B cell (primary cell): Measurements from ENCODE around the gene XPO6. TPM values are rescaled to one million over a fixed set of nuclear protein-coding genes. Genes with fewer than 3 reads are reported as not detected.

Source experiments
- ATAC-seq: fragments of 200-7000 bp; cut with Tn5 transposase; one replicate; pipeline ENCODE4 v1.10.0; 2021; ENCODE audit warnings: low read depth, mild to moderate bottlenecking, moderate number of reproducible peaks, moderate library complexity
- CTCF ChIA-PET: fragments of 350-600 bp; sonication (Branson Sonifier 250); formaldehyde crosslinking; loops from one replicate; lab custom pipeline; 2021; ENCODE audit warnings: antibody characterized with exemption, inconsistent platforms; lab: Charles Lee
- POLR2A ChIA-PET: fragments of 350-600 bp; sonication (Branson Sonifier 250); formaldehyde crosslinking; loops from one replicate; lab custom pipeline; 2021; ENCODE audit warnings: antibody characterized with exemption; lab: Charles Lee
- DNase-seq: peaks from one replicate; pipeline ENCODE4 v3.0.0; 2013
- H2AFZ ChIP-seq: 2 replicates; pipeline ENCODE4 v1.6.1; 2012; ENCODE audit warnings: mild to moderate bottlenecking, low read depth, low read length; ENCODE audit not compliant: insufficient read depth, poor library complexity, severe bottlenecking
- H3K27ac ChIP-seq, 2 donors: 1 replicate in 1 of 2; 2 replicates in 1 of 2; pipeline ENCODE4 v1.5.1; 2012 to 2013; ENCODE audit warnings: low read length in 2 of 2, mild to moderate bottlenecking in 2 of 2, moderate library complexity in 1 of 2
- H3K27me3 ChIP-seq, 4 experiments: fragments of 200-600 bp in 1 of 4; sonication (generic) in 1 of 4; replicated peaks in 1 of 4; 1 replicate in 2 of 4; 2 replicates in 2 of 4; pipeline versions ENCODE4 v1.6.1 to v1.7.0; 2013 to 2016; ENCODE audit warnings: low read length in 3 of 4, mild to moderate bottlenecking in 2 of 4, mixed read lengths in 1 of 4, moderate library complexity in 1 of 4; ENCODE audit not compliant: insufficient read depth in 4 of 4, control insufficient read depth in 3 of 4; ENCODE audit errors: control extremely low read depth in 1 of 4
- H3K36me3 ChIP-seq, 2 experiments: replicated peaks in 1 of 2; 1 replicate in 1 of 2; 2 replicates in 1 of 2; pipeline versions ENCODE4 v1.6.1 to v1.7.1; 2013; ENCODE audit warnings: low read length in 1 of 2; ENCODE audit not compliant: insufficient read depth in 2 of 2, control insufficient read depth in 1 of 2; ENCODE audit errors: control extremely low read depth in 1 of 2, extremely low read depth in 1 of 2
- H3K4me1 ChIP-seq, 2 donors: fragments of 200-600 bp in 1 of 2; sonication (generic) in 1 of 2; 1 replicate in 1 of 2; 2 replicates in 1 of 2; pipeline versions ENCODE4 v1.5.1 to v1.6.1; 2013 to 2017; ENCODE audit warnings: low read length in 2 of 2; ENCODE audit not compliant: control insufficient read depth in 2 of 2, insufficient read depth in 2 of 2
- H3K4me2 ChIP-seq: replicated peaks from 2 replicates; pipeline ENCODE3; 2012; ENCODE audit warnings: mild to moderate bottlenecking, low read depth, low read length; ENCODE audit not compliant: poor library complexity, severe bottlenecking
- H3K4me3 ChIP-seq, 5 experiments: fragments of 200-600 bp in 1 of 5; sonication (generic) in 1 of 5; 1 replicate in 3 of 5; 2 replicates in 2 of 5; pipeline versions ENCODE4 v1.5.1 to v1.7.0; 2011 to 2016; ENCODE audit warnings: low read length in 4 of 5, mild to moderate bottlenecking in 4 of 5, low read depth in 2 of 5, control low read depth in 1 of 5, moderate library complexity in 1 of 5; ENCODE audit not compliant: insufficient read depth in 1 of 5; ENCODE audit errors: control extremely low read depth in 1 of 5, extremely low read depth in 1 of 5
- H3K79me2 ChIP-seq: fragments of 200-600 bp; sonication (generic); one replicate; pipeline ENCODE4 v1.6.0; 2016; ENCODE audit warnings: low read length; ENCODE audit not compliant: control insufficient read depth, insufficient read depth
- H3K9ac ChIP-seq: fragments of 200-600 bp; sonication (generic); 2 replicates; pipeline ENCODE4 v1.6.1; 2017; ENCODE audit warnings: mild to moderate bottlenecking, low read length, moderate library complexity
- H3K9me3 ChIP-seq, 3 donors: one replicate each; pipeline versions ENCODE4 v1.6.1 to v1.7.1; 2013; ENCODE audit warnings: low read length in 2 of 3; ENCODE audit not compliant: control insufficient read depth in 2 of 3, insufficient read depth in 1 of 3; ENCODE audit errors: control extremely low read depth in 1 of 3
- H4K20me1 ChIP-seq: 2 replicates; pipeline ENCODE4 v1.6.0; 2012; ENCODE audit warnings: mild to moderate bottlenecking, low read length; ENCODE audit not compliant: insufficient read depth, control insufficient read depth, poor library complexity, severe bottlenecking
- H3K27ac Mint-ChIP-seq: one replicate; pipeline ENCODE4 v1.8.0; 2021; ENCODE audit warnings: mixed read lengths
- H3K27me3 Mint-ChIP-seq: one replicate; pipeline ENCODE4 v1.8.0; 2021; ENCODE audit warnings: mixed read lengths
- H3K4me1 Mint-ChIP-seq: one replicate; pipeline ENCODE4 v1.8.0; 2021; ENCODE audit warnings: mixed read lengths
- H3K4me3 Mint-ChIP-seq: one replicate; pipeline ENCODE4 v1.8.0; 2021; ENCODE audit warnings: mixed read lengths
- H3K9me3 Mint-ChIP-seq: one replicate; pipeline ENCODE4 v1.8.0; 2022; ENCODE audit warnings: mixed read lengths; ENCODE audit not compliant: insufficient read depth
- CTCF ChIP-seq: fragments of 200-600 bp; IDR thresholded peaks from one replicate; pipeline ENCODE4 v1.8.0; 2022; ENCODE audit warnings: antibody characterized with exemption, mild to moderate bottlenecking
- EZH2 ChIP-seq: IDR thresholded peaks from 2 replicates; pipeline ENCODE4 v1.6.1; 2012; ENCODE audit warnings: borderline replicate concordance, low read depth, mild to moderate bottlenecking, moderate library complexity, low read length; ENCODE audit not compliant: insufficient read depth, poor library complexity, severe bottlenecking
- WGBS: methylation state at CpG from one replicate; pipeline ENCODE4 v1.1.5; 2013; ENCODE audit warnings: missing lambda C conversion rate; ENCODE audit not compliant: insufficient coverage; 5-methylcytosine and 5-hydroxymethylcytosine counted together
- intact Hi-C: fragments of 100-400 bp; cut with micrococcal nuclease; formaldehyde crosslinking; loops from one replicate; pipeline ENCODE4 v1.10.0; 2022
- polyA plus RNA-seq: library from polyadenylated mRNA; depleted of rRNA; stranded (reverse); fragments of >200 nt; gene quantifications from 2 replicates; pipeline ENCODE4 v1.2.3, GENCODE V29; 2012
- total RNA-seq, 2 donors: library from RNA; stranded (reverse); fragments of 120-200 nt in 1 of 2; gene quantifications; 1 replicate in 1 of 2; 2 replicates in 1 of 2; pipeline versions ENCODE4 v1.2.3 to v1.2.4, GENCODE V29; 2013 to 2022

Gene XPO6
- total and polyA plus RNA-seq, 2 donors (not counting 1 experiment from before 2014, with no cell fraction given), result 259 to 303 TPM

- no peaks in the 10 kb centered on the region for H3K27me3 Mint-ChIP-seq
- CTCF ChIA-PET, result interaction anchor here (1.0 kb wide), 1 partner anchor 11 kb away, joined by 3 read pairs; no protein-coding TSS in a partner anchor
- peaks cover 0 to 1% (median 0%) of the 10 kb centered on the region in 3 donors for H3K9me3 ChIP-seq
- H3K9ac ChIP-seq, result no peak overlapping the region
- H3K9me3 Mint-ChIP-seq, result peaks cover 2% of the 10 kb centered on the region
- peak overlapping the region in 1 of 2 donors; percentile 90 for H3K27ac ChIP-seq
- H3K4me3 Mint-ChIP-seq, result no peak overlapping the region
- no peak overlapping the region for H3K4me2 ChIP-seq
- peaks cover 60 to 72% of the 10 kb centered on the region in 2 donors for H3K4me1 ChIP-seq
- ATAC-seq (no peak), DNase-seq (no peak)
- H3K27me3 ChIP-seq, result no peaks in the 10 kb centered on the region
- H3K4me1 Mint-ChIP-seq, result peaks cover 82% of the 10 kb centered on the region
- H3K4me3 ChIP-seq, result no peak overlapping the region
- WGBS, result no CpG with 5 or more reads among the region's 3 CpGs
- peaks cover 9% of the 10 kb centered on the region for H4K20me1 ChIP-seq
- H3K36me3 ChIP-seq, result peaks cover 10 to 18% of the 10 kb centered on the region in 2 experiments
- no peak overlapping the region for H2AFZ ChIP-seq
- intact Hi-C loops, result no loop called here
- peak overlapping the region; percentile 52 for H3K27ac Mint-ChIP-seq
- TF ChIP-seq CTCF, result no peak
- no peak for TF ChIP-seq EZH2
- H3K79me2 ChIP-seq, result peaks cover 97% of the 10 kb centered on the region
- POLR2A ChIA-PET, result interaction anchor here (0.6 to 1.4 kb wide), 2 partner anchors 9 to 14 kb away, joined by 3 to 10 read pairs; no protein-coding TSS in a partner anchor
Observed at GRCh38 chr16:28182801-28183200, 29.0 kb downstream of the XPO6 start.

- peaks cover 54 to 66% of the 10 kb centered on the region in 2 donors for H3K4me1 ChIP-seq
- POLR2A ChIA-PET, result interaction anchor here (1.4 kb wide), 1 partner anchor 10 kb away, joined by 10 read pairs; no protein-coding TSS in a partner anchor
Observed at GRCh38 chr16:28182183-28182582, 29.6 kb downstream of the XPO6 start.

More at GRCh38 chr16:28182183-28182582, 29.6 kb downstream of the XPO6 start:
- DNase-seq (no peak), ATAC-seq (no peak)
- H3K27me3 ChIP-seq, result no peaks in the 10 kb centered on the region
- 83% methylated on average over 3 of the region's 7 CpGs for WGBS
- peak overlapping the region; percentile 87 to 90 for H3K27ac ChIP-seq
- TF ChIP-seq CTCF (no peak), EZH2 (no peak)
- Mint-ChIP-seq H3K27ac (peak overlapping the region; percentile 98), H3K4me1 (peaks cover 79% of the 10 kb centered on the region), H3K27me3 (no peaks in the 10 kb centered on the region), H3K9me3 (peaks cover 2% of the 10 kb centered on the region), H3K4me3 (peak overlapping the region; percentile 17)
- H4K20me1 ChIP-seq, result peaks cover 13% of the 10 kb centered on the region
- H3K9ac ChIP-seq, result no peak overlapping the region
- no peak overlapping the region for H3K4me3 ChIP-seq
- CTCF ChIA-PET, result interaction anchor here (1.0 kb wide), 1 partner anchor 12 kb away, joined by 3 read pairs; no protein-coding TSS in a partner anchor
- peaks cover 0 to 1% (median 0%) of the 10 kb centered on the region in 3 donors for H3K9me3 ChIP-seq
- intact Hi-C loops, result no loop called here
- H2AFZ ChIP-seq, result no peak overlapping the region
- H3K36me3 ChIP-seq, result peaks cover 12 to 24% of the 10 kb centered on the region in 2 experiments
- no peak overlapping the region for H3K4me2 ChIP-seq
- H3K79me2 ChIP-seq, result peaks cover 100% of the 10 kb centered on the region
